HS-27A (cell line): ENCODE measurements around the gene CIBAR2.

ENCODE experiments used
- DNase-seq: peaks from one replicate; pipeline ENCODE4 v3.0.0-alpha.2; 2012; ENCODE audit warnings: low read depth, missing footprints

Gene CIBAR2

GRCh38 chr16:85112364-85112763, at the start of gene CIBAR2:
Gene CIBAR2, minus strand, starts transcription at chr16:85112472. Its CDS starts 120 bp downstream, at chr16:85112352.
- no peak for DNase-seq

- no peak for DNase-seq
Measured at GRCh38 chr16:85159179-85159980, 47.1 kb upstream of the CIBAR2 start.

GRCh38 chr16:85158743-85159178, 46.5 kb upstream of the CIBAR2 start:
- DNase-seq, result no peak

GRCh38 chr16:85157813-85158742, 45.8 kb upstream of the CIBAR2 start:
- DNase-seq, result no peak

GRCh38 chr16:85157372-85157771, 45.1 kb upstream of the CIBAR2 start:
- DNase-seq, result no peak

- DNase-seq, result no peak
Measured at GRCh38 chr16:85156869-85157268, 44.6 kb upstream of the CIBAR2 start.

- no peak for DNase-seq
Measured at GRCh38 chr16:85156440-85156839, 44.2 kb upstream of the CIBAR2 start.

- no peak for DNase-seq
Measured at GRCh38 chr16:85153656-85154091, 41.4 kb upstream of the CIBAR2 start.

GRCh38 chr16:85153046-85153445, 40.8 kb upstream of the CIBAR2 start:
- no peak for DNase-seq

- no peak for DNase-seq
Measured at GRCh38 chr16:85152414-85153030, 40.2 kb upstream of the CIBAR2 start.

- peak; percentile 43 for DNase-seq
Measured at GRCh38 chr16:85151603-85152413, 39.5 kb upstream of the CIBAR2 start.

GRCh38 chr16:85151079-85151602, 38.9 kb upstream of the CIBAR2 start:
- no peak for DNase-seq

GRCh38 chr16:85150331-85150940, 38.2 kb upstream of the CIBAR2 start:
- no peak for DNase-seq

GRCh38 chr16:85149776-85150175, 37.5 kb upstream of the CIBAR2 start:
- DNase-seq, result no peak

- no peak for DNase-seq
Measured at GRCh38 chr16:85148931-85149330, 36.7 kb upstream of the CIBAR2 start.

GRCh38 chr16:85146922-85147651, 34.8 kb upstream of the CIBAR2 start:
- no peak for DNase-seq

- no peak for DNase-seq
Measured at GRCh38 chr16:85146532-85146797, 34.2 kb upstream of the CIBAR2 start.

- no peak for DNase-seq
Measured at GRCh38 chr16:85145734-85146531, 33.7 kb upstream of the CIBAR2 start.

- DNase-seq, result no peak
Measured at GRCh38 chr16:85145188-85145587, 32.9 kb upstream of the CIBAR2 start.
